ENCODE results near the gene GRM5.
"Not testable (repeated sequence)": the region's sequence is repeated elsewhere in the genome, so short reads cannot be mapped to it uniquely, and the experiment has no call there.

Gene GRM5

GRCh38 chr11:88536616-88537265 lies 529.0 kb downstream of the GRM5 start:
- no peaks in the 10 kb centered on the region for H3K9me3 ChIP-seq (ENCODE audit: control insufficient read depth, insufficient read depth, low read depth, low read length)
- no peak overlapping the region for H3K27ac ChIP-seq (ENCODE audit: low read depth, low read length)
- no peaks in the 10 kb centered on the region for H3K36me3 ChIP-seq (ENCODE audit: control insufficient read depth, insufficient read depth, low read length)
- no peaks in the 10 kb centered on the region for H3K27me3 ChIP-seq (ENCODE audit: control insufficient read depth, insufficient read depth, low read length)
- no peak overlapping the region for H3K9ac ChIP-seq (ENCODE audit: low read length)
- no peak overlapping the region for H3K4me3 ChIP-seq (ENCODE audit: low read depth, low read length)
- H3K4me1 ChIP-seq (ENCODE audit: control insufficient read depth, insufficient read depth, low read length): no peaks in the 10 kb centered on the region

GRCh38 chr11:88535916-88536547 lies 529.8 kb downstream of the GRM5 start:
- H3K9ac ChIP-seq (ENCODE audit: low read length): no peak overlapping the region
- H3K27me3 ChIP-seq (ENCODE audit: control insufficient read depth, insufficient read depth, low read length): no peaks in the 10 kb centered on the region
- H3K4me1 ChIP-seq (ENCODE audit: control insufficient read depth, insufficient read depth, low read length): no peaks in the 10 kb centered on the region
- H3K36me3 ChIP-seq (ENCODE audit: control insufficient read depth, insufficient read depth, low read length): no peaks in the 10 kb centered on the region
- no peaks in the 10 kb centered on the region for H3K9me3 ChIP-seq (ENCODE audit: control insufficient read depth, insufficient read depth, low read depth, low read length)
- H3K4me3 ChIP-seq (ENCODE audit: low read depth, low read length): no peak overlapping the region
- no peak overlapping the region for H3K27ac ChIP-seq (ENCODE audit: low read depth, low read length)

GRCh38 chr11:88535266-88535665 lies 530.5 kb downstream of the GRM5 start:
- Histone ChIP-seq H3K4me1 (ENCODE audit: control insufficient read depth, insufficient read depth, low read length) (no peaks in the 10 kb centered on the region), H3K9ac (ENCODE audit: low read length) (no peak overlapping the region), H3K9me3 (ENCODE audit: control insufficient read depth, insufficient read depth, low read depth, low read length) (no peaks in the 10 kb centered on the region), H3K4me3 (ENCODE audit: low read depth, low read length) (no peak overlapping the region), H3K27me3 (ENCODE audit: control insufficient read depth, insufficient read depth, low read length) (no peaks in the 10 kb centered on the region), H3K36me3 (ENCODE audit: control insufficient read depth, insufficient read depth, low read length) (no peaks in the 10 kb centered on the region), H3K27ac (ENCODE audit: low read depth, low read length) (no peak overlapping the region)

GRCh38 chr11:88534706-88535105 lies 531.1 kb downstream of the GRM5 start:
- not testable (repeated sequence) for H3K9me3 ChIP-seq (ENCODE audit: control insufficient read depth, insufficient read depth, low read depth, low read length); H3K27ac ChIP-seq (ENCODE audit: low read depth, low read length); H3K4me3 ChIP-seq (ENCODE audit: low read depth, low read length); H3K9ac ChIP-seq (ENCODE audit: low read length); H3K36me3 ChIP-seq (ENCODE audit: control insufficient read depth, insufficient read depth, low read length); H3K27me3 ChIP-seq (ENCODE audit: control insufficient read depth, insufficient read depth, low read length); H3K4me1 ChIP-seq (ENCODE audit: control insufficient read depth, insufficient read depth, low read length)

- Histone ChIP-seq H3K27ac (ENCODE audit: low read depth, low read length) (no peak overlapping the region), H3K9ac (ENCODE audit: low read length) (no peak overlapping the region), H3K4me3 (ENCODE audit: low read depth, low read length) (no peak overlapping the region), H3K27me3 (ENCODE audit: control insufficient read depth, insufficient read depth, low read length) (no peaks in the 10 kb centered on the region), H3K4me1 (ENCODE audit: control insufficient read depth, insufficient read depth, low read length) (no peaks in the 10 kb centered on the region), H3K9me3 (ENCODE audit: control insufficient read depth, insufficient read depth, low read depth, low read length) (no peaks in the 10 kb centered on the region), H3K36me3 (ENCODE audit: control insufficient read depth, insufficient read depth, low read length) (no peaks in the 10 kb centered on the region)
Measured at GRCh38 chr11:88534185-88534584, 531.6 kb downstream of the GRM5 start.

GRCh38 chr11:88533001-88533400 lies 532.8 kb downstream of the GRM5 start:
- H3K9ac ChIP-seq (ENCODE audit: low read length): no peak overlapping the region
- H3K27me3 ChIP-seq (ENCODE audit: control insufficient read depth, insufficient read depth, low read length): no peaks in the 10 kb centered on the region
- no peak overlapping the region for H3K4me3 ChIP-seq (ENCODE audit: low read depth, low read length)
- no peaks in the 10 kb centered on the region for H3K36me3 ChIP-seq (ENCODE audit: control insufficient read depth, insufficient read depth, low read length)
- H3K4me1 ChIP-seq (ENCODE audit: control insufficient read depth, insufficient read depth, low read length): no peaks in the 10 kb centered on the region
- H3K27ac ChIP-seq (ENCODE audit: low read depth, low read length): no peak overlapping the region
- no peaks in the 10 kb centered on the region for H3K9me3 ChIP-seq (ENCODE audit: control insufficient read depth, insufficient read depth, low read depth, low read length)

- Histone ChIP-seq H3K9me3 (ENCODE audit: control insufficient read depth, insufficient read depth, low read depth, low read length) (no peaks in the 10 kb centered on the region), H3K4me3 (ENCODE audit: low read depth, low read length) (no peak overlapping the region), H3K4me1 (ENCODE audit: control insufficient read depth, insufficient read depth, low read length) (no peaks in the 10 kb centered on the region), H3K27ac (ENCODE audit: low read depth, low read length) (no peak overlapping the region), H3K36me3 (ENCODE audit: control insufficient read depth, insufficient read depth, low read length) (no peaks in the 10 kb centered on the region), H3K9ac (ENCODE audit: low read length) (no peak overlapping the region), H3K27me3 (ENCODE audit: control insufficient read depth, insufficient read depth, low read length) (no peaks in the 10 kb centered on the region)
Measured at GRCh38 chr11:88531831-88532230, 534.0 kb downstream of the GRM5 start.

GRCh38 chr11:88529426-88529825 lies 536.4 kb downstream of the GRM5 start:
- Histone ChIP-seq H3K4me1 (ENCODE audit: control insufficient read depth, insufficient read depth, low read length) (no peaks in the 10 kb centered on the region), H3K9me3 (ENCODE audit: control insufficient read depth, insufficient read depth, low read depth, low read length) (no peaks in the 10 kb centered on the region), H3K9ac (ENCODE audit: low read length) (no peak overlapping the region), H3K27ac (ENCODE audit: low read depth, low read length) (no peak overlapping the region), H3K36me3 (ENCODE audit: control insufficient read depth, insufficient read depth, low read length) (no peaks in the 10 kb centered on the region), H3K4me3 (ENCODE audit: low read depth, low read length) (no peak overlapping the region), H3K27me3 (ENCODE audit: control insufficient read depth, insufficient read depth, low read length) (no peaks in the 10 kb centered on the region)

GRCh38 chr11:88523386-88524071 lies 542.3 kb downstream of the GRM5 start:
- no peak overlapping the region for H3K4me3 ChIP-seq (ENCODE audit: low read depth, low read length)
- H3K36me3 ChIP-seq (ENCODE audit: control insufficient read depth, insufficient read depth, low read length): no peaks in the 10 kb centered on the region
- peaks cover 11% of the 10 kb centered on the region; the same call in 1 of the 2 replicates for H3K4me1 ChIP-seq (ENCODE audit: control insufficient read depth, insufficient read depth, low read length)
- H3K27me3 ChIP-seq (ENCODE audit: control insufficient read depth, insufficient read depth, low read length): no peaks in the 10 kb centered on the region
- no peaks in the 10 kb centered on the region for H3K9me3 ChIP-seq (ENCODE audit: control insufficient read depth, insufficient read depth, low read depth, low read length)
- H3K9ac ChIP-seq (ENCODE audit: low read length): no peak overlapping the region
- no peak overlapping the region for H3K27ac ChIP-seq (ENCODE audit: low read depth, low read length)

GRCh38 chr11:88522624-88523385 lies 543.0 kb downstream of the GRM5 start:
- Histone ChIP-seq H3K4me1 (ENCODE audit: control insufficient read depth, insufficient read depth, low read length) (peaks cover 11% of the 10 kb centered on the region; the same call in 1 of the 2 replicates), H3K27me3 (ENCODE audit: control insufficient read depth, insufficient read depth, low read length) (no peaks in the 10 kb centered on the region), H3K9ac (ENCODE audit: low read length) (no peak overlapping the region), H3K27ac (ENCODE audit: low read depth, low read length) (no peak overlapping the region), H3K4me3 (ENCODE audit: low read depth, low read length) (no peak overlapping the region), H3K9me3 (ENCODE audit: control insufficient read depth, insufficient read depth, low read depth, low read length) (no peaks in the 10 kb centered on the region), H3K36me3 (ENCODE audit: control insufficient read depth, insufficient read depth, low read length) (no peaks in the 10 kb centered on the region)

GRCh38 chr11:88521799-88522201 lies 544.0 kb downstream of the GRM5 start:
- Histone ChIP-seq H3K27ac (ENCODE audit: low read depth, low read length) (no peak overlapping the region), H3K9me3 (ENCODE audit: control insufficient read depth, insufficient read depth, low read depth, low read length) (no peaks in the 10 kb centered on the region), H3K9ac (ENCODE audit: low read length) (no peak overlapping the region), H3K4me3 (ENCODE audit: low read depth, low read length) (no peak overlapping the region), H3K36me3 (ENCODE audit: control insufficient read depth, insufficient read depth, low read length) (no peaks in the 10 kb centered on the region), H3K27me3 (ENCODE audit: control insufficient read depth, insufficient read depth, low read length) (no peaks in the 10 kb centered on the region), H3K4me1 (ENCODE audit: control insufficient read depth, insufficient read depth, low read length) (peaks cover 11% of the 10 kb centered on the region; the same call in 1 of the 2 replicates)
